HG03442 (cell line): ENCODE measurements around the gene MATN4.

Experiments
- ATAC-seq: cut with Tn5 transposase; IDR thresholded peaks from one replicate; pipeline ENCODE4 v1.9.1; 2021; ENCODE audit warnings: mild to moderate bottlenecking, moderate library complexity; ENCODE audit not compliant: unreplicated experiment

The MATN4 gene

DNA sequence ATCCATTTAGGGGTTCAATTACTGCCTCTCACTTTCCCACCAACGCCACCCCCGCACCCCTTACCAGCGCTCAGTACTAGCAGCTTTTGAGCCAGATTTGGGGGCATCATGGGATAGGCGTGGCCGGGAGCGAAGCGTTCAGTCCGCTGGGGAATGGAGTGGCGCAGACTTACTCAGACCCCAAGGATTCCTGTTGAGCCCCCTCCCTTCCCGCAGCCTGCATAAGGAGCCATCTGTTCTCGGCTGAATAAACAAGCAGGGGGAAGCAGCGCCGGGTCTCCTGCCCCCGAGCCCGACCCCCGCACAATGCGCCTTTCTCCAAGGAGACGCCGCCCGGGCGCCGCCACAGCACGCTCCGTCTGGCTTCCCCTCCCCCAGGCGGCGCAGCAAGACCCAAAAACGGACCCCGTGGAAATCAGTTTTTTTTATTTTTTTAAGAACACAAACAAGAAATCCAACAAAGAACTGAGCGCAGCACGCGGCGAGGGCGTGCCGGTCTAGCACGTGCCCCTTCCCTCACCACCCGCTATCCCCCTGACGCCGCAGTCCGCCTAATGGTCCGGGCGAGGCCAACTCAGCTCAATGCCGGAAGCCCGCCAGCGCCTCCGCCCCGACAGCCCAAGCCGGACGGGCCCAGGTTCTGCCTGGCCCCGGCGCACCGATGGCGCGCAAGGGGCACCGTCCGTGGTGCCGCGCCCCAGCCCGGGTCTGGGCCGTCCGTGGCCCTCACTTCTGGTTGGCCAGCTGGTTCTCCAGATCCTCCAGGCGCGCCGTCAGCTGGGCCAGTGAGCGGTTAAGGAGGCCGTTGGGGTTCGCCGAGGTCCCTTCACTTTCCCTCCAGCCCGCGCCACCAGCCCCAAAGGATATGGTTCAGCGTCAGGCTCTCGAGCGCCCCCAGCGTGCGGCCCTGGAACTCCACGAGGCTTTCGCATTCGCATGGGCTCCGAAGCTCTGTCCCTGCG, 14.8 kb downstream of the MATN4 start:
- ATAC-seq: peak; percentile 53

DNA sequence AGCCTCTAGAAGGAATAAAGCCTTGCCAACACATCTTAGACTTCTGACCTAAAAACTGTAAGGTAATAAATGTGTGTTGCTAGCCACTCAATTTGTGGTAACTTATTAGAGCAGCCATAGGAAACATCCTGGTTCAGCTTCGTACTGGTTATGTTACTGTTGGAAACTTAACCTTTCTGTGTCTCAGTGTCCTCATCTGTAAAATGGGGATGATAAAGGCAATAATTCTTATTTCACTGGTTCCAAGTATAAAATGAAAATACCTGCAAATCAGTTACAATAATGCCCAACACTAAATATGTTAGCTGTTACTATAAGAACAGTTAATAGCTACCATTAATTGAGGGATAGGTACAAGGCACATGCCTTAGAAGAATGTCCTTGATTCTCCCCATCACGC, 15.8 kb downstream of the MATN4 start:
- ATAC-seq: no peak

DNA sequence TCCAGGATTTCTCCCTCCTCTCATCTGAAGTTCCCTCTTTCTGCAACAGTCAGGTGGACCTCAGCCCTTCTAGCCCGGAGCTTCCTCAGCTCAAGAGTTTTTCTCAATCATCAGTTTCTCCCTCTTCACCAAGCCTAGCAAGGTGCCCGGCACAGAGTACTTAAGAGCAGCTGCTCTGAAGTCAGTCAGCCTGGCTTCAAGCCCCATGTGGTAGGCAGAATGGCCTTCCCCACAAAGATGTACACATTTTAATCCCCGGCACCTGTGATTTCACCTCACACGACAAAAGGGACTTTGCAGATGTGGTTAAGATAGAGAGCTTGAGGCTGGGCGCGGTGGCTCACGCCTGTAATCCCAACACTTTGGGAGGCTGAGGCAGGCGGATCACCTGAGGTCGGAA, 16.6 kb downstream of the MATN4 start:
- ATAC-seq: no peak

DNA sequence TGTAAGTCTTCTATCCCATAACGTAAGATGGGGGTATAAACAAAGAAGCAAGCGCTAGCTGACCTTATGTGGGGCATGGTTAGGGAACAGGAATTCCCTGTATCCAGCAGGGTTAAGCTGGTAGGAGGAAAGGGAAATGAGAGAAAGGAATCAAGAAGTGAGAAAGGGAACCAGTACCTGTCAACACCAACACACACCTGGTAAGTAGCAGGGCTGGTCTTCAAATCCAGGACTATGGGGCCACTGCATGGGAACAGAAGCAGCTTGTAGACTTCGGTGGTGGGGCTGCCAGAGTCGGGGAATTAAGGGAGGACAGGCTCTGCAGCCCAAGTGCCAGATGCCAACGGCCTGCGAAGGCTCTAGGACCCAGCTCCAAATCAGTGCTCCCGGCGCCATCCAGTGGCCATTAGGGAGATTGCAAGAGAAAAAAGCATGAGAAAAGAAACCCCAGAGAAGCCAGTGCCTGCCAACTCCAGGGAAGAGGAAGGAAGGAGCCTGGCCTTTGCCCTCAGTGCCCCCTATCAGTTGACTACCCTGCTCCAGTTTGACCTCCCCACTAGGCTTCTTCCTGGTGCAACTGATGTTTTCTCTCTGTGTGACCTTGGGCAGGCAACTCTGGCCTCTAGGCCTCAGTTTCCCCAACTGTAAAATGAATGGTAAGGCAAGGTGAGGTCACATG, 17.3 kb downstream of the MATN4 start:
- no peak for ATAC-seq

DNA sequence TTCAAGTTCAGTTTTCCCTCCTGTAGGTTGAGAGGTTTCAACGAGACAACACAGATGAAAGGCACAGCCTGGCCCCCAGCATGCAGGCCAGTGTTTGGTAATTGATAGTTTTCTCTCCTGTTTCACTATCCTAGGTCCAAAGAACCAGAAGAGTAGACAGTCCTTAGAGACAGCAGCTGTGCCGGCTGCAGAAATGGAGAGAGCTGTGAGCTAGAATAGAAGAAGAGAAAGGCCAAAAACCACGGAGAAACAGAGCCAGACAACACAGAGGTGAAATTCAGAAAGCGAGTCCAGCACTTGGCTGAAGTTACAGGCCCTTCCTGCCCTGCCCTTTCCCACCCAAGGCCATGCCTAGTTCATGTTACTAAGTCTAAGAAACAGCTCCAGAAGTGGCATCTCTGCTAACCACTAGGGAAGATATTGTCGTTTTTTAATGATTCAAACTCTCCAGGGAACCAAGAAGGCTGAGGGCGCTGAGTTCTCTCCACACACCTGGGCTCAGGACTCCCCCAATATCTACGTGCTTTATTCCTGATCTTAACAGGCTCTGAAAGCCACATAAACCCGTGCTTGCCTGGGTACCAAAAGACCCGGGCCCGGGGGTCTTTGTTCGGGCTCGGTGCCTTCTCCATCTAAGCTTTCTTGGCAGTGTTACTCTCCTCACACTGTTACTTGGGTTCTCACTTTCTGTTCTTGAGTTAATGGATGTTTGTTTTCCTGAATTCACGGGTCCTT, 18.0 kb downstream of the MATN4 start:
- ATAC-seq: no peak

DNA sequence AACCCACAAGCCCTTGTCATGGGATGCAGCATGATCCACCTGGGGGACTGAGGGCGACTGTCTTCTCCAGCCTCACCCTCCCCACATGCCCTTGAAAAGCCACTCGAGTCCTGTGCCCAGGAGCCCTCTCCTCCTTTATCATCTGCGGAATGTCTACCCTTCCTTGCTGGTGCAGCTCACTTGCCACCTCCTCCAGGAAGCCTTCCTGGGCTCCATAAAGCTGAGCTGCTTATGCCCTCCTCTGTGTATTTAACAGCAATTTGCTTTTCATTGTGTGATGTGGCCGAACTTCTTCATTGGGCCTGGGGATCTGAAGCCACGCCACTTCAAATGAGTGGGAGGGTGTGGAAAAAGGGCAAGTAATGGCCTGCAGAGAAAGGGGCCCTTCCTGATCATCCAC, 19.2 kb downstream of the MATN4 start:
- no peak for ATAC-seq

DNA sequence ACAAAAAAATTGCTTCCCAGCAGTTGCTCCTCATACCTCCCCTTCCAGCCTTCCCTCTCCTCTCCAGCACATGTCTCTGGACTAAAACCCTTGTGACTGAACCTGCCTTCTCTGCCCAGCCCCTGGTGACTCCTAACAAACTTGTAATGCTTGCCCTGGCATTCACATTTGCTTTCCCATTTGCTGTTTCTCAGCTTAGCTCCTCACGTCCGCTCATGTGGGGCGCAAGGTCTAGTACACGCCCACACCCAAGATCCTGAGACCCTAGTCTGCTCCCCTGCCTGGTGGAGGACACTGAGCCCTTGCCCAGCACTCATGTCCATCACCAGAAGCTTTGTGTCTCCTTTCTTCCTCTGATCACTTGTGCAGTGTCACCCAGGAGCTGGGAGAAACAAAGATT, 19.7 kb downstream of the MATN4 start:
- ATAC-seq: no peak

DNA sequence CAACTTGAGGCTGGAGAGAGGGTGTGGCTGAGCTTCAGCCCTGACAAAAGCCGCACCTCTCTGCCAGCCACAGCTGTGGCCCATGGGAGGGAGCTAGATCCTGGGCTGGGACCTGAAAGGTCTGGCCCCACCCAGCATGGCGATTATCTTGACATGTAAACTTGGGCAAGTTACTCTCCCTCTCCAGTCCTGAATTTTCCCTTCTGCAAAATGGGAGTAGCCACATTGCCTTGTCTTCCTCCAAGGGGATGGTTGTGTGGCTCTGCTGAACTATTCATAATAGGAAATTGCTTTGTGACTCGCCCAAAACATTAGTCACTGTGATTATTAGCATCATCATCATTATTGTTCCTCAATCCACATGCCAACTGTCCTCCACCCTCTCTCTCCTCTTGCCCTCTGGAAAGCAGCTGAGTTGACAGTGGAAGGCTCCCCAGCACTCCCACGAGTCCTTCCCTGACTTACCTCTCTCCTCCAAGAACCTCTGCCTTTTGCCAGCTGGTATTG, 24.5 kb downstream of the MATN4 start:
- no peak for ATAC-seq

DNA sequence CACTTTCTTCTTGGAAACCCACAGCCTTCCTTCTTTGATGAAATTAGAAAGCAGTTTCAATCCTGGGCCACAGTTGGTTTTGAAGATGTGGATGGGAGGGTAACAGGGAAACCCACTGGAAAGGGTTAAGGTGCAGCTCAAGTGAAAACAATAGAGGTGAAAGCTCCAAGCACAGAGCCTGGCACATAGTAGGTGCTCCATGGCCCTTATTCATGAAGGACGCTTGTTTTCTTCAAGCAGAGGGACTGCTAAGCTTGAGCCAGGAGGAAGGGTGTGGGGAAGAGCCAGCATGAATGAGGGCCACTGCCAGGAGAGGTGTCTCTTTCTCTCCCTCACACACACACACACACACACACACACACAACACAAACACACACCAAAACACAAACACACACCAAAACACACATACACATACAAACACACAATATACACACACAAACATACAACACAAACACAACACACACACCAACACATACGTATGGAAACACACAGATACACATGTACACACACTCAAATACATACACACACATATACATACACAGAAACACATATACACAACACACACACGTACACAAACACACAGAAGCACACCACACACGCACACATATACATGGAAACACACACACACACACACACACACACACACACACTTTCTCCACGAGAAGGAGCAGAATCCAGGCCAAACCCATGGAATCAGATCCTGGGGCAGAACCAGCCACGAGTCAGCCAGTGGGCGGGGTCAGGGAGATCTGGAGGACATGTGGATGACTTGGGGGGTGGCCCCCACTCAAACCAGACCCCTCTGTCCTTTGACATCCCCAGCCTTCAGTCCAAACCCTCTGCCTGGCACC, 25.2 kb downstream of the MATN4 start:
- ATAC-seq: no peak

DNA sequence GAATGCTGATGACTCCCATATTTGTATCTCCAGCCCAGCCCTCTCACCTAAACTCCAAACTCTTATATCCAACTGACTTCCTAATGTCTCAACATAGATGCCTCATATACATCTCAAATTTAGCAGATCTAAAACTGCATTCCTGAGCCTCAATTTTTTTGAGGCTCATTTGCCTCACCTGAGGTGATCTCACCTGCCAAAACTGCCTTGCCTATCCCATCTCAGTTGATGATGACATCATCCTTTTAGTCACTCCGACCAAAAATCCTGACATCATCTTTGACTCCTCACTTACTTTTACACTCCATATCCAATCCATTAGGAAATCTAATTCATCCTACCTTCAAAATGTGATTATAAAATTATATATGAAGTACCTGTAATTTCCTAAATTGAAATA, 28.1 kb downstream of the MATN4 start:
- ATAC-seq: no peak

DNA sequence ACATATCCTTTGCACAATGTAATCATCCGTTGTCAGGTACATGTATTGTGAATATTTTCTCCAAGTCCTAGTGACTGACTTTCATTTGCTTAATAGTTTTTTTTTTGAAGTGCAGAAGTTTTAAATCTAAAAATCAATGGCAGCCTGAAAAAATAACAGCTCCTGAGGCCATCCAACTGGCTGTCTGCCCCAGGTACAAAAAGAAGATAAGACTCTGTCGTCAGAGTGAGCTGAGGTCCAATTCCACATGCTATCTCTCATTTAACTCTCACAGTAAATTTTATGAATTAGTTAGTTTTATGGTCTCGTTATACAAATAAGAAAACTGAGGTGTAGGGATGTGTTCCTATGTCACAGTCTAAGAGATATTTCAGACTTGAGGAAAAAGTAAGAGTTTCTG, 32.8 kb downstream of the MATN4 start:
- no peak for ATAC-seq

DNA sequence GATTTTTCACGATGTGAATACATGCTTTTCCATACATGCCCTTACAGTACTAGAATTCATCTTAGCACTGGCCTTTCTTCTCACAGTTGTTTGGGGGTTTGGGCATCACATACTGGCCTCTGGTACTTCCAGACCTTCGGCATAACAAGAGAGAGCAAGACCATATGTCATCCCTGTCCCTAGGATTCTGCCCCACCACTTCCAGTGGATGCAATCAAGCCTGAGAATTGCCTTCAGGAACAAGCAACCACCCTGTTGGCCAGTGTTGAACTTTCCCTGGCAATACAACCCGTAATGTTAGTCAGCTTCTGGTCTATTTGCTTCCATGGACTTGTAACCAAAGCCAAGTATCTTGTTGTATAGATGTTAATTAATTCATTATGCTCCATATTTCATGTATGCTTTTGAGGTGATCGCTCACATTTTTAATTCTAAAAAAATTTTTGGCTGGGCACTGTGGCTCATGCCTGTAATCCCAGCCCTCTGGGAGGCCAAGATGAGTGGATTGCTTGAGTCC, 38.3 kb downstream of the MATN4 start:
- ATAC-seq: no peak

DNA sequence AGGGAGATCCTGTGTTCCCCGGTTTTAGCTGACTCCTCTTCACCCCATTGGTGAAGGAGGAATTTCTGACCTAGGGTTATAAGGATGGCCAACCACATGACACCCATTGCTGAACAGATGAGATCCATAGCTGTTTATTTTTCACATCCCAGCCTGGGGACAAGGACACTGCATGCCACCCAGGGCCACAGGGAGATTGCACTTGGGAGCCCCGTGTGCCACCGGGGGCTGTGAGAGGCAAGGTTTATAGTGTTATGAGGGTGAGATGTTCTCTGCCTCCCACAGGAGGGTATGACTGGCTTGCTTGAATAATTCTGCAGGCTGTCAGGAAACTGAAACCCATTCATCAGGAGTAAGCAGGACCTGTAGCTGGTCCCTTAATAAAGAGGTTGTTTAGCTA, 39.0 kb downstream of the MATN4 start:
- ATAC-seq: no peak

DNA sequence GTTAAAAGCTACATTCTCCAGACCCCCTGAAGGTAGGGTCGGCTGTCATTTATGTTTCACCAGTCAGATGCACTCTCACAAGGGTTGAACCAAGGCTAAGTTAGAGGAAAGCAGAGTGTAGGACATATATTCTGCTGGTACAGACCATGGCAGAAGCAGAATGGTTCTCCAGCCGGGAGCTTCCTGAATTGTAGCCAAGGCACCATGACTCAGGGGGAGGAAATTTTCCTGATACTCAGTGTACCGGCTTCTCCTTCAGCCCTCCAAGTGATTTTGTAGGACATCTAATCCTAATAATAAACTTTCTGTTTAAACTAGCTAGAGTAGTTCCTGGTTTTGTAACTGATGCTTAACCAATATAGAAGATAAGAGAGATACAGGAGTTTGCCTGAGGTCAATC, 39.6 kb downstream of the MATN4 start:
- ATAC-seq: no peak

DNA sequence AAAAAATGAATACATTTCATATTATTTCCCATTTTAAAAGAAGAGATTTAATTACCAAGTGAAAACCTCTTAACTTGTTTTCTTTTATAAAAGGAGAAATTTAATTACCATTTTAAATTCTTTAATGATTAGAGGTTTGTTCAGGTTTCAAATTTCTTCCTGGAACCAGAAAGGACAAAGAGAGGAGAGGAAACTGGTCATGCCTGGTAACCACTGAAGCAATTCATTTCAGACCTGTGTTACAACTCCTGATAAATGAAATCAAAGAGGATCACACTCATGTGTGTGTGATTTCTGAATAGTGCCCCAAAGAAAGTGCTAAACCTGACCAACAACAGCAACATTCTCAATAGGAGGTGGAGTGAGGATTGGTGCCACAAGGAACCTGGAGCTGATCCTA, 41.1 kb downstream of the MATN4 start:
- ATAC-seq: no peak

DNA sequence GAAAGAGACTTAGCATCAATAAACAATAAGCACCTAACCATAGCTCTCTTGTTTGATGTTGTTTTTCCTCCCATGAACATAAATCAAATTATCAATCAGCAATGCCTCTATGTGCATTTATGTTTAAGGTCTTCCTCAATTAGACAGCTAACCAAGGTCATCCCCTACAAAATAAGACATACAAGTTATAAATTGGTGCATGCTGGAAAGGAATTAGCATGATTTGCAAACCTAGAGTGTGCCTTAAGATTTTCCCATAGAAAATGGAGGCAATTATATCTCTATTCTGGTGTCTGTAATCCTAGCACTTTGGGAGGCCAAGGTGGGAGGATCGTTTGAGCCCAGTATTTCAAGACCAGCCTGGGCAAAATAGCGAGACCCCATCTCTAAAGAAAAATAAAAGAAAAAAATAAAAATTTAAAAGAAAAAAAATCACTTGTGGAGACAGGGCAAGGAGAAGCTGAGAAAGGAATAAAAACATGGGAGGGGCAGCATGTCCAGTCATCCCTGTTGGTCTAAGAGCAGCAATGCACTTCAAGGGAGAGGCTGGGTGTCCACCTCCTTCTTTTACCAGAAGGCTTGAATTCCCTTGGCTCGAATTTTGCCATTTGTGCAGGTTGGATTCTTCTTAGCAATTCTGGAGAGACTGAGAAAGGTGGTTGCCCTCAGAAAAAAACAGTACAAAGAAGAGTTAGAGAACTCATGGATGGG, 44.4 kb downstream of the MATN4 start:
- no peak for ATAC-seq

DNA sequence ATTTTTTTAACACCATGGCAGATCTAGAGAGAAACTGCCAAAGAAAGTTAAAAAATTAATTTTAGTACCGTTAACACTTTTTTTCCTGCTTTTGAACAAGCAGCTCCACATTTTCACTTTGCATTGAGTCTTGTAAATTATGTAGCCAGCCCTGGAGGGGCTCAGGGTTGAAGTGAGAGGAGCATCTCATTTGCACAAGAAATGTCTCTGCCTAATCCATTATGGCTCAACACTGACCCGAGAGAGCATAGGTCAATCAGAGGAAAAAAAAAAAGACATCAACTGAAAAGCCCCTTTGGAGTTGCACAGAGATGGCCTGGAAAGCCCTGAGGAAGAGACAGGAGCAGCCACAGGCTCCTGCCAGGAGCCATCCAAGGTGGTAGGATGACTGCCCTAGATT, 49.4 kb downstream of the MATN4 start:
- ATAC-seq: no peak

DNA sequence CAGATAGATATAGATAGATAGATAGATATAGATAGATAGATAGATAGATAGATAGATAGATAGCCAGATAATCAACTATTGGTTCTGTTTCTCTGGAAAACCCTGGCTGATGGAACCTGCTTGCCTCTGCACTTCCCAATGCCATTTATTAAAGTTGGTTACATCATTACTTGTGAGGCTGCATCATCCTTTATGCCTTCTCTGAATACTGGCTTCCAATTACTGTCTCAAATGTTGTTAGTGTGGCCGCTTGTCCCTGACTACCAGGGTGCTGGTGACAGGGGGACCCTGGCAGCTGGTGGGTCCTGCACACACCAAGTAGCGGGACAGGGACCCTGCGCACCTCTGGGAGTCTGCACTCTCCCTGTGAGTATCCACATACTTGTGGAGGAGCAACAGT, 49.8 kb downstream of the MATN4 start:
- no peak for ATAC-seq

DNA sequence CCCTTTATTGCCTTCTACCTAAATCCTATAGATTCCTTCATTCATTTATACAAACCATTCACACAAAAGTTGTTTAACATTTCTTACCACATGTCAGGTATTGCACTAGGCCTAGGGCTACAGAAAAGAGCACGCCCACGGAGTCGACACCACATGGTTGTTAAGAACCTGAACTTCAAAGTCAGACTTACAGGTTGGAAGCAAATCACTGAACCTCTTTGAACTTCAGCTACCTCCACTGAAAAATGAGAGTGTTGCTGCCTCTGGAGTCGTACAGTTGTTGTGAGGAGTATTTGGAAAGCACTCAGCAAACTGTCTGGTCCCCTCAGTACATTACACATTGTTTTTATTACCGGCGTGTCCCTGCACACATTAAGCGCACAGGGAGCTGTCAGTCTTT, 50.4 kb downstream of the MATN4 start:
- ATAC-seq: no peak

DNA sequence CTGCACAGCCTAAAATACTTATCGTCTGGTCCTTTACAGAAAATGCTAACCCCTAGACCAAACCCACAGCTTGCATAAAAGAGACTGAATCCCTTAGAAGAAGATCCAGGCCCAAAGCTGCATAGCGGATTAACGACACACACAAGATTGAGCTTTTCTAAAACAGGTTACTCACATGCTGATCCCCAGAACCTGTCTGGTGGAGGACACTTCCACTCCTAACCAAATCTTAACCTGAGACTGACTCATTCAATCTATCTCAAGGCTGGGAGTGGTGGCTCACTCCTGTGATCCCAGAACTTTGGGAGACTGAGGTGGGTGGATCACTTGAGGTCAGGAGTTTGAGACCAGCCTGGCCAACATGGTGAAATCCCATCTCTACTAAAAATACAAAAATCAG, 50.9 kb downstream of the MATN4 start:
- no peak for ATAC-seq
